Nephron (organoid): Measurements from ENCODE around the gene BRCC3.

Experiments used
- H3K27ac Mint-ChIP-seq, 3 experiments: 2 replicates each; pipeline ENCODE4 v1.8.0; 2020; ENCODE audit warnings: mixed read lengths in 3 of 3, mild to moderate bottlenecking in 2 of 3, moderate library complexity in 1 of 3
- H3K27me3 Mint-ChIP-seq: 2 replicates; pipeline ENCODE4 v1.8.0; 2021; ENCODE audit warnings: low read depth, mild to moderate bottlenecking, moderate library complexity, mixed read lengths
- H3K36me3 Mint-ChIP-seq: 2 replicates; pipeline ENCODE4 v1.8.0; 2020; ENCODE audit warnings: low read depth, mixed read lengths
- H3K4me1 Mint-ChIP-seq: 2 replicates; pipeline ENCODE4 v1.8.0; 2020; ENCODE audit warnings: mixed read lengths
- H3K4me3 Mint-ChIP-seq, 3 experiments: 2 replicates each; pipeline ENCODE4 v1.8.0; 2020; ENCODE audit warnings: mild to moderate bottlenecking in 3 of 3, mixed read lengths in 3 of 3, moderate library complexity in 2 of 3
- H3K9me3 Mint-ChIP-seq: 2 replicates; pipeline ENCODE4 v1.8.0; 2020; ENCODE audit warnings: mixed read lengths
- CTCF ChIP-seq, 3 experiments: fragments of 200-600 bp; sonication (generic); IDR thresholded peaks; one replicate each; pipeline ENCODE4 v1.5.0; 2021; ENCODE audit warnings: antibody characterized with exemption in 3 of 3; ENCODE audit not compliant: unreplicated experiment in 3 of 3

Gene BRCC3

GRCh38 chrX:155070975-155071693, at the start of gene BRCC3, which contains the start of the genes CMC4 and MTCP1:
BRCC3 (plus strand) TSS chrX:155071508; CDS start chrX:155071528, 20 bp downstream.
CMC4 (minus strand) TSS chrX:155071136; CDS start chrX:155064023, 7,113 bp downstream.
MTCP1 (minus strand) TSS chrX:155071136; CDS start chrX:155066010, 5,126 bp downstream.
- peaks cover 7% of the 10 kb centered on the region for H3K9me3 Mint-ChIP-seq
- H3K27me3 Mint-ChIP-seq: no peaks in the 10 kb centered on the region
- peaks cover 24% of the 10 kb centered on the region for H3K36me3 Mint-ChIP-seq
- peak within 1 kb of the TSS; percentile 94 to 95 (median 94) for H3K4me3 Mint-ChIP-seq
- peak within 1 kb of the TSS; percentile 58 to 93 (median 91) for H3K27ac Mint-ChIP-seq
- TF ChIP-seq CTCF (IDR thresholded peaks at IDR 0.05; ENCODE audit: unreplicated experiment in 3 of 3): no peak
- peaks cover 22% of the 10 kb centered on the region for H3K4me1 Mint-ChIP-seq

- Mint-ChIP-seq H3K27ac (peak within 1 kb of the TSS in 1 of 3 experiments; percentile 40), H3K4me3 (no peak within 1 kb of the TSS), H3K36me3 (no peaks in the 10 kb centered on the region), H3K4me1 (no peaks in the 10 kb centered on the region), H3K27me3 (no peaks in the 10 kb centered on the region), H3K9me3 (peaks cover 3% of the 10 kb centered on the region)
- TF ChIP-seq CTCF (IDR thresholded peaks at IDR 0.05; ENCODE audit: unreplicated experiment in 3 of 3): no peak
These were observed 48.7 kb upstream of the BRCC3 start, which contains the start of gene F8 for GRCh38 chrX:155022585-155022984. F8 (minus strand) TSS chrX:155022723; CDS start chrX:155022552, 171 bp downstream.

GRCh38 chrX:155023907-155024833, 47.1 kb upstream of the BRCC3 start:
- H3K4me3 Mint-ChIP-seq: peak overlapping the region; percentile 52 to 71 (median 55)
- H3K27ac Mint-ChIP-seq: peak overlapping the region; percentile 0 to 76 (median 24)
- no peaks in the 10 kb centered on the region for H3K36me3 Mint-ChIP-seq
- peaks cover 7% of the 10 kb centered on the region for H3K9me3 Mint-ChIP-seq
- H3K4me1 Mint-ChIP-seq: peaks cover 7% of the 10 kb centered on the region
- no peak for TF ChIP-seq CTCF (IDR thresholded peaks at IDR 0.05; ENCODE audit: unreplicated experiment in 3 of 3)
- H3K27me3 Mint-ChIP-seq: no peaks in the 10 kb centered on the region

- no peak for TF ChIP-seq CTCF (IDR thresholded peaks at IDR 0.05; ENCODE audit: unreplicated experiment in 3 of 3)
- Mint-ChIP-seq H3K27me3 (no peaks in the 10 kb centered on the region), H3K36me3 (no peaks in the 10 kb centered on the region), H3K4me3 (peak overlapping the region; percentile 85 to 92 (median 91)), H3K9me3 (peaks cover 9% of the 10 kb centered on the region), H3K4me1 (peaks cover 7% of the 10 kb centered on the region), H3K27ac (peak overlapping the region; percentile 95 to 99 (median 98))
These were observed 44.9 kb upstream of the BRCC3 start for GRCh38 chrX:155026420-155026726.

DNA sequence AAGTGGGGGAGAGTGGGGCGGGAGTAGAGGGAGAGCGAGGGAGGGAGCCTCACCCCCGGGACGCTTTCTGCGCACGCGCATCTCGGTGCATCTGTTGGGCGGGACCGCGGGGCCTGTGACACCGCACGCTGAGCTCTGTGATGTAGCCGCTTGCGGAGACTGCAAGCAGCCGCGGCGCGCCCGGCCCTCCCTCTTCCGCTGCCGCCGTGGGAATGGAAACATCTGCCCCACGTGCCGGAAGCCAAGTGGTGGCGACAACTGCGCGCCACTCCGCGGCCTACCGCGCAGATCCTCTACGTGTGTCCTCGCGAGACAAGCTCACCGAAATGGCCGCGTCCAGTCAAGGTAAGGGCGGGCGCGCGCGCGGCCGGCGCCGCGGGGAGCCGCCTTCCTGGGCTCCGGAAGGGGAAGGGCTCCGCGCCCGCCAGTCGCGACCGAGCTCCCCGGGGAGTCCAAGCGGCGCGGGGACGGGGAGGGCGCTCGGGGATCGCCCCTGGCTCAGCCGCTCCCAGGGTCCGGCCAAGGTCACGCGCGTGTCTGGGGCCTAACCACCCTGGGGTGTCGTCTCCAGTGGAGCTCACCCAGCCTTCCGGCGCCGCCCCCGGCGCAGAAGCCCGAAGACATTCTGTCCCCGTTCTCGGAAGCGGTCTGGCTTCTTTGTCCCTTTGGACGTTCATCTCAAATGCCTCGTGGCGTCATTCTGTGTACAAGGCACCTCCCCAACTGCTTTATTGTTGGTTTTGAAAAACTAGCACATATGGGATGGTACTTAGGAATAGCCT, 44.4 kb upstream of the BRCC3 start, which contains the start of gene FUNDC2:
TSS of gene FUNDC2 (plus strand) at position 118 of the 782 bp plus-strand sequence. CDS start at position 213, 95 bp downstream.
- no peak for TF ChIP-seq CTCF (IDR thresholded peaks at IDR 0.05; ENCODE audit: unreplicated experiment in 3 of 3)
- peaks cover 7% of the 10 kb centered on the region for H3K4me1 Mint-ChIP-seq
- peaks cover 4% of the 10 kb centered on the region for H3K36me3 Mint-ChIP-seq
- H3K27ac Mint-ChIP-seq: peak within 1 kb of the TSS; percentile 95 to 99 (median 98)
- no peaks in the 10 kb centered on the region for H3K27me3 Mint-ChIP-seq
- H3K4me3 Mint-ChIP-seq: peak within 1 kb of the TSS; percentile 86 to 95 (median 95)
- peaks cover 11% of the 10 kb centered on the region for H3K9me3 Mint-ChIP-seq
